22Rv1 (cell line): Measurements from ENCODE around the gene PPIF.

Source experiments
- CTCF ChIP-seq: fragments of 450-650 bp; IDR thresholded peaks from 2 replicates; pipeline ENCODE4 v1.5.1; 2017; ENCODE audit warnings: mild to moderate bottlenecking
- ZFX ChIP-seq: fragments of 450-650 bp; IDR thresholded peaks from 2 replicates; pipeline ENCODE4 v1.6.1; 2017; ENCODE audit warnings: antibody characterized with exemption, borderline replicate concordance

GRCh38 chr10:79304479-79305087 lies 42.7 kb upstream of the PPIF start:
- TF ChIP-seq CTCF: no peak
- TF ChIP-seq ZFX: no peak
